ENCODE data around the gene CD99.
"Not testable (repeated sequence)": the region's sequence is repeated elsewhere in the genome, so short reads cannot be mapped to it uniquely, and the experiment has no call there.

CD99 gene

GRCh38 chrX:2700405-2701320 is 9.6 kb downstream of the CD99 start:
- no peak for DNase-seq

- DNase-seq: no peak
Observed at GRCh38 chrX:2701600-2701999, 10.5 kb downstream of the CD99 start.

GRCh38 chrX:2703991-2704369 is 12.9 kb downstream of the CD99 start:
- DNase-seq: no peak

- no peak for DNase-seq
Observed at GRCh38 chrX:2705046-2705832, 14.1 kb downstream of the CD99 start.

DNA sequence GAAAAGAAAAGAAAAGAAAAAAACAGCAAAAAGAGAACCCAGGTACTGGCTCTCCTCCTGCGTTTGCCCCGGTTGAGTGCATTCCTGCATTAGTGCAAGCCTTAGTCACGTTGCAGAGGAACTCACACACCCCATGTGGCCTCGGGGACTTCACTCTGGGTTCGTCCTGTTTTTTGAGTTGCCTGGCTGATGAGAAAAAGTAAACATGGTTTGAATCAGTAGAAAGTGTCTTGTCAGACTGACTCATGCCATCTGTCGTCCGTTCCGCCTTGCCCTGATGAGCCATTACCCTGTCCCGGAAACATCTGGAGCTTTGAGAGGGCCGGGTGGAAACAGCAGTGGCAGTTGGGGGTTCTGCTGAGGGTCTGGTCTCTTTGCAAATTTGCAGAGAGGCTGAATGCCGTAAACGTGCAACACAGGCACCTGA is 16.3 kb downstream of the CD99 start:
- no peak for DNase-seq

GRCh38 chrX:2708021-2708420 is 16.9 kb downstream of the CD99 start:
- no peak for DNase-seq

- DNase-seq: no peak
Observed at GRCh38 chrX:2708592-2709188, 17.6 kb downstream of the CD99 start.

DNA sequence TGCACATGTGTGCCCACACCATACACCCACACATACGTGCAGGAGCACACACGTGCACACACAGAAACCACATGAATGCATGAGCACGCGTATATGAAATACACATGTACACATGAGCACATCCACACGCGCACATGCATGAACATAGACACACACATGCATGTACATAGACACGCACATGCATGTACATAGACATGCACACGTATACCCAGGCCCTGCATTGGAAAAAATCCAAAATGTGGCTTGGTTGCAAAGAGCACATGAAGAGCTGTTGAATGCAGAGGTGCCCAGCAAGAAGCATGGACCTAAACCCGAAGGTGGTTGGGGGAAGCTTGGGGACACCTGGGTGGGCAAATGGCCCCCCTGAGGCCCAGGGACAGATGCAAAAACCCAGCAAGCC is 18.5 kb downstream of the CD99 start:
- no peak for DNase-seq

- DNase-seq: no peak
Observed at GRCh38 chrX:2710041-2710840, 19.1 kb downstream of the CD99 start.

- no peak for DNase-seq
Observed at GRCh38 chrX:2711441-2711840, 20.3 kb downstream of the CD99 start.

- DNase-seq: no peak
Observed at GRCh38 chrX:2712428-2712827, 21.3 kb downstream of the CD99 start.

- DNase-seq: no peak
Observed at GRCh38 chrX:2712890-2713840, 22.1 kb downstream of the CD99 start.

DNA sequence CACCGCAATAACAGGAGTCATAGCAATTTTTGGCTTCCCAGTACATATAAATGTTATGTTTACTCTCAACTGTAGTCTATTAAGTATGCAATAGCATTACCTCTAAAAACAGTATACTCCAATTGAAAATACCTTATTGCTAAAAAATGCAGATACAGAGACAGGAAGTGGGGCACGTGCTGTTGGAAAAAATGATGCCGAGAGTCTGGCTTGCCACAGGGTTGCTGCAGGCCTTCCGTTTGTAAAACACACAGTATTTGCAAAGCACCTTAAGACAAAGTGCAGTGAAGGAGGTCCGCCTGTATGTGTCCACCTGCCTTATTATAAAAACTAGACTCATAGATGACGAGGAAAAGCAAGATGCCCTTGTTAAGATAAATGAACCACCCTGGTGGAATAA is 23.5 kb downstream of the CD99 start:
- no peak for DNase-seq

GRCh38 chrX:2715066-2715600 is 24.0 kb downstream of the CD99 start:
- DNase-seq: no peak

GRCh38 chrX:2717312-2717711 is 26.2 kb downstream of the CD99 start:
- DNase-seq: no peak

GRCh38 chrX:2718821-2719220 is 27.7 kb downstream of the CD99 start:
- no peak for DNase-seq

DNA sequence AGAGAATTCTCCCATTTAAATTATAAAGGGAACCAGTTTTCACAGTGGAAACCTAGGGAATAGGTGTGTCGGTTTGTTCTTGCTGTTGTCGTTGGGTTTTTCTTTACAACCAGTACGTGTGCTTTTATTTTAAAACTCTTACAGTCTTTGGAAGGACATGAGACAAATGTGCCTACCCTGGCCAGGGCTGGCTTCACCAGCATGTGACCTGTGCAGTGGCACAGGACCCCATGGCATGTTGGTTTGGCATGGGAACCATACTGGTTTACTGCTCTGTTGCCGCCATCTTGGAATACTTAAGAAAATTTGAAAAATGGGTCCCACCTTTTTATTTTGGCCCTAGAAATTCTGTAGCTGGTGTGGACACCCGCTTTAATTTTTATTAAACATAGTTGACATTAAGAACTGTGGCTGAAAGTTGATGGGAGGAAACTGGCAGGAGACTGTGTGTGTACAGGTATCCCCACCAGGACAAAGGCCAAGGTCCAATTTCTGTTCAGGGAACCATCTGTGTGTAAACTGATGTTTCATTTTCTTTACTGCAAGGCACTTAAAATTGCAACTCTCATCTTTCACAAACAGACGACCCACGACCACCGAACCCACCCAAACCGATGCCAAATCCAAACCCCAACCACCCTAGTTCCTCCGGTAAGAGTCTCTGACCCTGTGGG is 28.8 kb downstream of the CD99 start:
- no peak for DNase-seq

DNA sequence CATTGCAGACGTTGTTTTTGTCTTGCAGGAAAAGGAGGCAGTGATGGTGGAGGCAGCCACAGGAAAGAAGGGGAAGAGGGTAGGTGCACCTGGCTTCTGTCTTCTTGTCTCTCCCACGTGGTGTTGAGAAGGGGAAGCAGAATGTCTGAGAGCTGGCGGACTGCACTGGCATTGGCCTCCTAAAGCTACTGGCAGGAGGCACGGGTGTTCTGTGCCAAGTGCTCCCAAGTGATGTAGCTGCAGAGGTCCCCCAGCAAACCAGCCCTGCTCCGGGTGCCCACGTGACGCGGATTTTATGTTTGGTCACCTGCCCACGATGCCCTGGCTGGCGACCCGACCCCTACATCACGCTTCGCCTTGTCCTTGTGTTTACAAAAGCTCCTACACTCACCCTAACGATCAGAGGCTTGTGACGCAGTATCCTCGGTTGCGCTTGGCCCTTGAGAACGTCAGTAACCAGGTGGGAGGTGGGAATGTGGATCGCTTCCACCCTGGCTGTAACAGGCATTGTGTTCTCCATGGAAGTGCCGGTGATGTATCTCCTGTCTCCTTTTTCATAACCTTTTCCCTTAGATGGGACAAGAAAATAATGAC is 32.3 kb downstream of the CD99 start:
- DNase-seq: no peak

GRCh38 chrX:2727264-2727663 is 36.2 kb downstream of the CD99 start:
- DNase-seq: not testable (repeated sequence)

DNA sequence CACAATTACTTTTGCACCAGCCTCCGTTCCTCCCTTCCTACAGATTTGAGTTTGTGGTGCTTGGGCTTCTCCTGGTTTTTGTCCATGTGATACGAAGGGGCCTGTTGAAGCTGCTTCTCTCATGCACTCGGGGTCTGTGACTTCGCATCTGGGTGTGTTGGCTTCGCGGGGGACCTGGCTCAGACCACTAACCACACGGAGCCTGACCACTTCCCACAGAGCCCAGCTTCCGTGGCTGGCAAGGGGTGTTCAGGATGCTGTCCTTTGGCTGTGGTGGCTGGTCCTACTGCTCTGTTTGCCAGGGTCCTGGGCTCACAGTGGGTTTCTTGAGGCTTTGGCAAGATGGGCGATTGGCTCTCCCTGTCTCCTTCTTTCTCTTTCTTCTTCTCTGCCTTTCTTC is 41.0 kb downstream of the CD99 start:
- DNase-seq: no peak
